CD4-positive, alpha-beta T cell treated with Interferon gamma for 1 hour (primary cell): Measurements from ENCODE around the gene TEX44.

Experiments used
- DNase-seq: peaks from one replicate; pipeline ENCODE4 v3.0.0-alpha.2; 2020

TEX44 gene

GRCh38 chr2:231606941-231607340 is 14.3 kb downstream of the TEX44 start:
- no peak for DNase-seq

- peak; percentile 54 for DNase-seq
Observed at GRCh38 chr2:231611273-231612108, 18.8 kb downstream of the TEX44 start.

- DNase-seq = no peak
Observed at GRCh38 chr2:231612109-231612455, 19.4 kb downstream of the TEX44 start.

- peak; percentile 89 for DNase-seq
Observed at GRCh38 chr2:231612456-231613330, 20.0 kb downstream of the TEX44 start.

- no peak for DNase-seq
Observed at GRCh38 chr2:231613331-231613662, 20.6 kb downstream of the TEX44 start.

GRCh38 chr2:231613663-231614558 is 21.2 kb downstream of the TEX44 start:
- DNase-seq = peak; percentile 85

GRCh38 chr2:231614559-231615057 is 21.9 kb downstream of the TEX44 start:
- DNase-seq = peak; percentile 62

- no peak for DNase-seq
Observed at GRCh38 chr2:231615058-231615671, 22.5 kb downstream of the TEX44 start.

GRCh38 chr2:231616296-231616695 is 23.6 kb downstream of the TEX44 start:
- no peak for DNase-seq

GRCh38 chr2:231617059-231617926 is 24.6 kb downstream of the TEX44 start:
- DNase-seq = no peak

- no peak for DNase-seq
Observed at GRCh38 chr2:231621051-231621879, 28.6 kb downstream of the TEX44 start.

GRCh38 chr2:231622963-231623362 is 30.3 kb downstream of the TEX44 start:
- no peak for DNase-seq

GRCh38 chr2:231626449-231626848 is 33.8 kb downstream of the TEX44 start:
- DNase-seq = no peak

- DNase-seq = no peak
Observed at GRCh38 chr2:231627384-231628120, 34.9 kb downstream of the TEX44 start.

- no peak for DNase-seq
Observed at GRCh38 chr2:231632559-231633142, 40.0 kb downstream of the TEX44 start.

- DNase-seq = no peak
Observed at GRCh38 chr2:231633241-231633976, 40.7 kb downstream of the TEX44 start.

GRCh38 chr2:231634412-231634811 is 41.7 kb downstream of the TEX44 start:
- DNase-seq = no peak
